Calu3 (cell line): Measurements from ENCODE around the gene SYNM. TPM values are rescaled to one million over a fixed set of nuclear protein-coding genes. Genes with fewer than 3 reads are reported as not detected.

Experiments used
- BruUV-seq: library from RNA; stranded (reverse); fragments of 400-500 nt; replicated peaks from 2 replicates; lab custom pipeline; 2021; lab: Mats Ljungman, UMichigan
- CTCF ChIA-PET: fragments of 300-600 bp; sonication (Branson Sonifier 250); formaldehyde crosslinking; loops from one replicate; lab custom pipeline; 2022; ENCODE audit warnings: antibody characterized with exemption; lab: Charles Lee
- DNase-seq: peaks from one replicate; pipeline ENCODE4 v3.0.0; 2022
- H3K27ac Mint-ChIP-seq: one replicate; pipeline ENCODE4 v1.8.0; 2022; ENCODE audit warnings: mixed read lengths; ENCODE audit not compliant: unreplicated experiment
- H3K27me3 Mint-ChIP-seq: one replicate; pipeline ENCODE4 v1.8.0; 2022; ENCODE audit warnings: mixed read lengths; ENCODE audit not compliant: unreplicated experiment
- H3K36me3 Mint-ChIP-seq: one replicate; pipeline ENCODE4 v1.8.0; 2022; ENCODE audit warnings: mild to moderate bottlenecking, moderate library complexity, mixed read lengths; ENCODE audit not compliant: insufficient read depth, unreplicated experiment
- H3K4me1 Mint-ChIP-seq: one replicate; pipeline ENCODE4 v1.8.0; 2022; ENCODE audit warnings: mild to moderate bottlenecking, low read depth, mixed read lengths; ENCODE audit not compliant: unreplicated experiment
- H3K4me3 Mint-ChIP-seq: one replicate; pipeline ENCODE4 v1.8.0; 2022; ENCODE audit warnings: mild to moderate bottlenecking, low read depth, moderate library complexity, mixed read lengths; ENCODE audit not compliant: unreplicated experiment
- H3K9me3 Mint-ChIP-seq: one replicate; pipeline ENCODE4 v1.8.0; 2022; ENCODE audit warnings: low read depth, mixed read lengths; ENCODE audit not compliant: unreplicated experiment
- CTCF ChIP-seq: fragments of 200-600 bp; IDR thresholded peaks from one replicate; pipeline ENCODE4 v1.8.0; 2022; ENCODE audit warnings: antibody characterized with exemption; ENCODE audit not compliant: unreplicated experiment
- intact Hi-C: fragments of 100-400 bp; cut with micrococcal nuclease; formaldehyde crosslinking; loops from one replicate; pipeline ENCODE4 v1.10.0; 2022; ENCODE audit not compliant: unreplicated experiment
- total RNA-seq: library from RNA; stranded (reverse); gene quantifications from 2 replicates; pipeline ENCODE4 v1.2.3, GENCODE V29; 2022

The SYNM gene
- total RNA-seq, 1 experiment from 2014 or later = 7.8 TPM

DNA sequence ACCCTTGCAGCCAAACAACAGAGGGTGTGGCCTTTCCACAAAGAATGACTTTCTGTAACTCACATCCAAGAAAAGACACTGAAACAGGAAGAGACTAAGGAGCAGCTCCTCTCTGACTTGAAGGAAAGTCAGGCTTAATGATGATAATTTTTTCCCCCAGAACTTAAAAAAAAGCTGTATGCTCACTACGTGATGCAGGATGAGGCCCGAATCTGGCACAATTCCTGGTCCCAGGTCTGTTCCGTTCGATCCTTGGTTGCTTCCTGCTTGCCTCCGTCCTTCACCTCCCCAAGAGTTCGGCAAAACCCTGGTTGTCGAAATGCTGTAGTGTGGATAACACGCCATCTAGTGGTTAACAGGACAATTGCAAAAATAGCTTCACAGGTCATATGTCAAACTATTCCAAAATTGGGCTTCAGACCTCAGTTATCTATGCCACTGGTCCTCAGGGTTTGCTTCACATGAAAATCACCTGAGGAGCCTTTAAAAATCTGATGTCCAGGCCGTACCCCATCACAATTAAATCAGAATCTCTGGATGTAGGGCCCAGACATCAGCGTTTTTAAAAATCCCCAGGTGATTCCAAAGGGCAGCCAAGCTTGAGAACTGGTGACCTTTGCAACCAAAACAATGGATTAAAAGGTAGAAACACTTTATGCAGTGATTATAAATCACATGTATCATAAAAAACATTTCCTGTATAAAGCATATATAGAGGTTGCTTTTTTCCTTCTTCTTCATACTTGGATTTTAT, 28.1 kb upstream of the SYNM start:
- peak overlapping the region; percentile 43 for H3K27ac Mint-ChIP-seq

GRCh38 chr15:99082798-99083197, 22.1 kb upstream of the SYNM start:
- H3K9me3 Mint-ChIP-seq = no peaks in the 10 kb centered on the region
- no peak for TF ChIP-seq CTCF
- BruUV-seq = no TSS peak

More for the DNA sequence above, 28.1 kb upstream of the SYNM start:
- intact Hi-C loops = loop anchor here (1.0 to 10.0 kb wide), 7 partner anchors 172 to 766 kb away; no protein-coding TSS in a partner anchor
- Mint-ChIP-seq H3K4me3 (peak overlapping the region; percentile 56), H3K36me3 (no peaks in the 10 kb centered on the region), H3K27me3 (peaks cover 57% of the 10 kb centered on the region), H3K4me1 (peaks cover 10% of the 10 kb centered on the region), H3K9me3 (no peaks in the 10 kb centered on the region)
- CTCF ChIA-PET = interaction anchor here (0.6 to 2.0 kb wide), 12 partner anchors 16 to 1414 kb away, joined by 3 to 16 read pairs (median 3); partner anchors contain the start of gene SYNM
- TF ChIP-seq CTCF = peak; percentile 66
- no TSS peak for BruUV-seq
- peak; percentile 61 for DNase-seq

DNA sequence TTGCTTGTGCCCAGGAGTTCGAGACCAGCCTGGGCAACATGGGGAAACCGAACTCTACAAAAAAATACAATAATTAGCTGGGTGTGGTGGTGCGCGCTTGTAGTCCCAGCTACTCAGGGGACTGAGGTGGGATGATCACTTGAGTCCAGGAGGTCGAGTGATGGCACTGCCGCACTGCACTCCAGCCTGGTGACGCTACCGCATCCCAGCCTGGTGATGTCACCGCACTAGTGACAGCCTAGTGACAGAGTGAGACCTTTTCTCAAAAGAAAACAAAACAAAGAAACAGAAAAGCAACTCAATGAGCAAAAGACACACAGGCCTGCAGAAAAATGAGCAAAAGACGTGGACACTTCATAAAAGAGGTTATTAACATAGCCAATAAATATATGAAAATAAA, 19.9 kb upstream of the SYNM start:
- no peaks in the 10 kb centered on the region for H3K4me1 Mint-ChIP-seq
- no peak for DNase-seq
- no peak overlapping the region for H3K27ac Mint-ChIP-seq
- intact Hi-C loops = no loop called here
- no peaks in the 10 kb centered on the region for H3K36me3 Mint-ChIP-seq
- CTCF ChIA-PET = interaction anchor here (0.7 kb wide), 1 partner anchor 19 kb away, joined by 3 read pairs; no protein-coding TSS in a partner anchor
- H3K27me3 Mint-ChIP-seq = peaks cover 37% of the 10 kb centered on the region
- no peak for TF ChIP-seq CTCF
- no peak overlapping the region for H3K4me3 Mint-ChIP-seq
- no TSS peak for BruUV-seq
- H3K9me3 Mint-ChIP-seq = no peaks in the 10 kb centered on the region

More at GRCh38 chr15:99082798-99083197, 22.1 kb upstream of the SYNM start:
- no peak for DNase-seq
- Mint-ChIP-seq H3K27ac (no peak overlapping the region), H3K4me1 (no peaks in the 10 kb centered on the region), H3K27me3 (peaks cover 32% of the 10 kb centered on the region), H3K4me3 (no peak overlapping the region), H3K36me3 (no peaks in the 10 kb centered on the region)
- intact Hi-C loops = no loop called here
- CTCF ChIA-PET = interaction anchor here (0.6 kb wide), 2 partner anchors 79 to 268 kb away, joined by 3 to 5 read pairs; no protein-coding TSS in a partner anchor

- peaks cover 44% of the 10 kb centered on the region for H3K27me3 Mint-ChIP-seq
- no peaks in the 10 kb centered on the region for H3K36me3 Mint-ChIP-seq
- no peaks in the 10 kb centered on the region for H3K9me3 Mint-ChIP-seq
- H3K4me3 Mint-ChIP-seq = no peak overlapping the region
- no peaks in the 10 kb centered on the region for H3K4me1 Mint-ChIP-seq
- intact Hi-C loops = no loop called here
- H3K27ac Mint-ChIP-seq = no peak overlapping the region
- no TSS peak for BruUV-seq
- no peak for TF ChIP-seq CTCF
- DNase-seq = no peak
- CTCF ChIA-PET = interaction anchor here (0.7 kb wide), 1 partner anchor 18 kb away, joined by 3 read pairs; no protein-coding TSS in a partner anchor
Observed at GRCh38 chr15:99085413-99086326, 19.2 kb upstream of the SYNM start.
